GM19238 (cell line): ENCODE measurements around the gene ANKRD33.
"Not testable (repeated sequence)": the region's sequence is repeated elsewhere in the genome, so short reads cannot be mapped to it uniquely, and the experiment has no call there.

Experiments used
- DNase-seq: peaks from one replicate; pipeline ENCODE4 v3.0.0; 2011; ENCODE audit warnings: low spot score; ENCODE audit not compliant: insufficient read length

The ANKRD33 gene

GRCh38 chr12:51874000-51874399 lies 13.9 kb upstream of the ANKRD33 start:
- DNase-seq = no peak

- DNase-seq = no peak
Measured at GRCh38 chr12:51874486-51874885, 13.4 kb upstream of the ANKRD33 start.

DNA sequence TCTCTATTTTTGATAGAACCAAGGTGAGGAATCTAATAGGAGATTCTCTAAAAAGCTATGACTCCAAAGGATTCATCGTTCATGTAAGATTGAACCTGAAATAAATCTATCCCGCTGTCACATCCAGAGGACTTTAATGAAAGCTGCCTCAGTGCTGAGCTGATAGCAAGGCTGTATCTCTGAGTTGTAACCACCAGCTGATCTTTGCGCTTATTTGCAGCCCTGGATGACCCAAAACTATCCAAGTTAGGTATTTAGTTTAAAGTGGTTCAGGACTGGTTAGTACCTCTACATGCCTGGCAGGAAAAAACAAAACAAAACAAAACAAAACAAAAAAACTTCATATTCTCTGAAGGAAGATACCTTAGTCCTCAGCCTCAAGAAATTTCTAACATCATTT lies 8.8 kb upstream of the ANKRD33 start:
- no peak for DNase-seq

DNA sequence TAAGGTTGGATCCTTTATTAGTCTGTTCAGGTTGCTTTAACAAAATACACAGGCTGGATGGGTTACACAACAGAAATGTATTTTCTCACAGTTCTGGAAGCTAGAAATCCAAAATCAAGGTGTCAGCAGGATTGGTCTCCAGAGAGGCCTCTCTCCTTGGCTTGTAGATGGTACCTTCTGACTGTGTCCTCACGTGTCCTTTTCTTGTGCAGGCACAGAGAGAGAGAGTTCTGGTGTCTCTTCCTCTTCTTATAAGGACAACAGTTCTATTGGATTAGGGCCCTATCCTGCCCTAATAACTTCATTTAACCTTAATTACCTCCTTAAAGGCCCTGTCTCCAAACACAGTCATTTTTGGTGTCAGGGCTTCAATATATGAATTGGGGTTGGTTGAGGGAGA lies 4.6 kb upstream of the ANKRD33 start:
- DNase-seq = no peak

GRCh38 chr12:51883998-51884675 lies 3.8 kb upstream of the ANKRD33 start:
- no peak for DNase-seq

DNA sequence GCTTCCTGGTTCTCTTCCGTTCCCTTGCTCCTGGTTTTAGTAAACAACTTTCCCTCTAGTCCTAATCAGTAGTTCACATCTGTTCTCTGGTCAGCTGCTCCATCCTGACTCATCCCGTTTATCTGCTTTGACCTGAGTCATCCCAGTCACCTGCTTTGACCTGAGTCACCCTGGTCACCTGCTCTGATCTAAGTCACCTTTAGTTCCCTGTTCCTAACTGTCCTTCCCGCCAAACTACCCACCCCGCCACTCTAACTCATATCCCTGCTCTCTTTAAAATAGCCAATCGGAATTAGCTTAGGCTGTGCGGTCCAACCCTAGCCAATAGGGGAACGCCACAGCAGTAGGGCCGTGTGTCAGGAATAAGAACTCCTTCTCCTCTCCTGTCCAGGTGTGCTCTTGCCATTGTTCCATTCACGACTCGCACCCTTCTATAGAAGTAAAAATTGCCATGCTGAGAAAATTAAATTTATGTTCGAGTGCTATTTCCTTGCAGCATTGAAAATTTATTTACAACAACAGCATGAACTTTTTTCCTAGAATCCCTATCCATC lies 3.1 kb upstream of the ANKRD33 start:
- DNase-seq = no peak

- DNase-seq = not testable (repeated sequence)
Measured at GRCh38 chr12:51885294-51886020, 2.4 kb upstream of the ANKRD33 start.

- no peak for DNase-seq
Measured at GRCh38 chr12:51886021-51886710, 1.7 kb upstream of the ANKRD33 start.

DNA sequence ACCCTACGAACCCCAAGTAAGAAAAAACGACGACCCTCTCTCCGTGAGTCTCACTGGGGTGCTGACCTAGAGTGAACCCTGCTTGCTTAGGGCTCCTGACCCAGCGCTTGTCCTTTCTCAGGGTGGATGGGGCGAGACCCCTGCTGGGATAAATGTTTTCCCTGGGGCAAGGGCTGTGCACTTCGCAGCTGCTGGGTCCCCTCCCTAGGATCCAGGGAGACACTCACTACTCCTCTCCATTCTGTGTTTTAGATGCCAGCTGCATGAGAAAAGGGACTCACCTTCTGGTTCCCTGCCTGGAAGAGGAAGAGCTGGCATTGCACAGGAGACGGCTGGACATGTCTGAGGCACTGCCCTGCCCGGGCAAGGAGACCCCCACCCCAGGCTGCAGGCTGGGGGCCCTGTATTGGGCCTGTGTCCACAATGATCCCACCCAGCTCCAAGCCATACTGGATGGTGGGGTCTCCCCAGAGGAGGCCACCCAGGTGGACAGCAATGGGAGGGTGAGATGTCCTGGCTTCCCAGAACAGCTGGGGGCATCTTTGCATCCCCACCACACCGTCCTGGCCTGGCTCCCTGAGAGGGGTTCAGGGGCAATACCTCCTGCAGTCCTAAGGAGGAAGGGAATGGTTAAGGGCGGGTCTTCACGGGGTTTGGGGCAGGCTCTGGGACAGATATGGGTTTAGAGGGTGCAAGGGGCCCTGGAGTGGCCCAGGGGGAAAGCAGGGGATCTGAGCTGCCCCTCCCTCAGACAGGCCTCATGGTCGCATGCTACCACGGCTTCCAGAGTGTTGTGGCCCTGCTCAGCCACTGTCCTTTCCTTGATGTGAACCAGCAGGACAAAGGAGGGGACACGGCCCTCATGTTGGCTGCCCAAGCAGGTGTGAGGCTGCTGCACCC lies 663 bp downstream of the ANKRD33 start:
- DNase-seq = no peak

DNA sequence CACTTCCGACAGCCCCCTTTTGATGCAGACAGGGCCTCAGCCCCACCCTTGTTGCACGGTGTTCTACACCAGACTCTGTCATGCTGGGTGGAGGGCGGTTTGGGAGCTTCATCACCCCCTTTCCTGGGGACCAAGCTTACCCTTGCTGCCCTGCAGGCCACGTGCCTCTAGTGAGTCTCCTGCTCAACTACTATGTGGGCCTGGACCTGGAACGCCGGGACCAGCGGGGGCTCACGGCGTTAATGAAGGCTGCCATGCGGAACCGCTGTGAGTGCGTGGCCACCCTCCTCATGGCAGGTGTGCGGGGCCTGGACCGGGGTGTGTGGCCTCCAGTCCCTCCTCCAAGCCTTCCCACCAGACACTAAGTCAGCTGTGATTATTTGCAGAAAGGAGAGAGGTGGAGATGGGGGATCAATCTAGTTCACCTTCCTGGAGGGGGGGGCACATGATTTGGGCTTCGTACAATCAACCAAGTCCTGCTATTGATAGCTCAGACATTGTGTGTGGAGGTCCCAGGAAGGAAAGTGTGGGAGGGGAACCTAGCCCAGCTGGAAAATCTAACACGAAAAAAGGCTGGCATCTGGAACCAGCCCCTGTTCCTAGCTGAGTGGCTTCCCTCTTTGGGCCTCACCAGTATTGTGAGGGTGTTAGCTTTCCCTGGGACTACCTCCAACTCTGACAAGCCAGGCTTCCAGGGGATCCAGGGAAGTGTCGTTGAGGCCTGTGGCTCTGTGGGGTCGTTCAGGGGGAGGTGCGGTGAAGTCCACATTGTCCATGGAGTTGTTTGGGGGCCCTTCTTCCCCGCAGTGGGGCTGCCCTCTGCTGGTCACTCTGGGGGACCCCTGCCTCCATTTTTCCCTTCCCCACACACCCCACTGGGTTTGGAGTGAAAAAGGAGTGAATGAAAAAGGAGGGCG lies 1.6 kb downstream of the ANKRD33 start:
- DNase-seq = no peak

GRCh38 chr12:51890133-51890464 lies 2.2 kb downstream of the ANKRD33 start:
- DNase-seq = no peak

GRCh38 chr12:51890511-51891171 lies 2.7 kb downstream of the ANKRD33 start:
- no peak for DNase-seq

DNA sequence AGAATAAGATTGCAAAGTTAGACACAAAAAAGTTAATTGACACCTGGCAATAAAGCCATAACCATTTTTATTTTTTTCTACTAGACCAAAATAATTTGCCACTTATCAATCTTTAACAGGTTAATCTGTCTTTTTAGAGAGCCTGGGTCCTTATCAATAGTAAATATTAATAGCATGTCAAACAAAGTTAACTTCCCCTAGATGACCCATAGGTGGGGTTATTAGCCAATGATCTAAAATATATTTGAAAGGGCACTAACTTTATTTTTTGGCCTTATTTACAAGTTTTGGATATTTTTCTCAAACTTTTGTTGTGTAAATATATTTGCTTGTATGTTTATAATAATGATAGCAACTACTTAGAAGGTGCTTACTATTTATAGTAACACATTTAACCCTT lies 3.9 kb downstream of the ANKRD33 start:
- DNase-seq = no peak

GRCh38 chr12:51893786-51894185 lies 5.9 kb downstream of the ANKRD33 start:
- DNase-seq = no peak

GRCh38 chr12:51895378-51896135 lies 7.7 kb downstream of the ANKRD33 start:
- DNase-seq = no peak

DNA sequence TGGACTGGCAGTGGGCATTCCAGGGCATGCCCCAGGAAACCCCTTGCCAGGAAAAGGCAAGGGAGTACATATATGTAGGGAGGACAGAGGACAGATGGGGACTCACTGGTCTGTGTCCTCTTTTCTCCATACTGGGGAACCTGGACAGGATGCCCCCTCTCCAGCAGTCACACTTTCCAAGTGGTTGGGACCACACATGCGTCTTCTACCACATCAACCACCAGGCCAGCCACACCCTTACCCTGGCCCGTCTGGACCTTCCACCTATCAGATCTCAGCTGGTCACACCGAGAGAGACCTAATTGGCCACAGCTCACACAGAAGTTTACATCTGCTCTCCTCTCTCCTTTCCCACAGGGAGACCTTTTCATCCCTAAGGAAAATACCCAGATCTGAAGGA lies 8.3 kb downstream of the ANKRD33 start:
- no peak for DNase-seq

DNA sequence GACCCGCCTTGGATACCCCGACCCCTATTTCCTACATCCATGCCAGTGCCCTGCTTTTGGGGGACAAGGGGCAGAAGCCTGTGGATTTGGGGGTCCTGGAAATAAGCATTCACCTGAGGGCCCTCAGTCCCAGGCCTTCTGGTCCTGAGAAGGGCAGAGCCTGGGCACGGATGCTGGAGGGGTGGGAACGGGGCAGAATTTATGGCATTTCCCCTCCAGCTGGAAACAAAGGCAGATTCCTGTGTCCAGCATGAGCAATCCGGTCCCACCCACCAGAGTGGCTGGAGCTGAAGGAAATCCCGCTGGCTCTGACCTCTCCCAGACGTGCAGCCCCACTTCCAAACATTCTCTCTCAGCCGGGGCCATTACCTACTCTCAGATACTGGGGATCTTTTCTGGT lies 9.3 kb downstream of the ANKRD33 start:
- DNase-seq = no peak

GRCh38 chr12:51898506-51898905 lies 10.6 kb downstream of the ANKRD33 start:
- no peak for DNase-seq

- DNase-seq = no peak
Measured at GRCh38 chr12:51898937-51899336, 11.0 kb downstream of the ANKRD33 start.
